Common myeloid progenitor, CD34-positive (primary cell): ENCODE results near the gene ZNF579.

ENCODE experiments used
- CTCF ChIA-PET: fragments of 350-600 bp; sonication (Branson Sonifier 250); formaldehyde crosslinking; loops from one replicate; lab custom pipeline; 2021; ENCODE audit warnings: antibody characterized with exemption; lab: Charles Lee
- POLR2A ChIA-PET: fragments of 350-600 bp; sonication (Branson Sonifier 250); formaldehyde crosslinking; loops from one replicate; lab custom pipeline; 2021; ENCODE audit warnings: antibody characterized with exemption; lab: Charles Lee
- DNase-seq, 3 donors: peaks; one replicate each; pipeline versions ENCODE4 v3.0.0 to v3.0.0-alpha.2; 2013
- H3K27ac ChIP-seq, 2 experiments: 1 replicate in 1 of 2; 2 replicates in 1 of 2; pipeline ENCODE4 v1.7.0; 2013; ENCODE audit warnings: inconsistent platforms in 2 of 2, low read length in 2 of 2, mild to moderate bottlenecking in 2 of 2, low read depth in 1 of 2, moderate library complexity in 1 of 2; ENCODE audit not compliant: severe bottlenecking in 2 of 2, insufficient read depth in 1 of 2, poor library complexity in 1 of 2
- H3K27me3 ChIP-seq, 5 experiments: replicated peaks in 2 of 5; 1 replicate in 3 of 5; 2 replicates in 2 of 5; pipeline versions ENCODE4 v1.6.1 to v1.7.0; 2013; ENCODE audit warnings: low read length in 4 of 5, mild to moderate bottlenecking in 2 of 5, moderate library complexity in 2 of 5, inconsistent platforms in 1 of 5; ENCODE audit not compliant: insufficient read depth in 5 of 5, control insufficient read depth in 4 of 5
- H3K36me3 ChIP-seq, 4 experiments: 1 replicate in 2 of 4; 2 replicates in 2 of 4; pipeline versions ENCODE4 v1.6.1 to v1.7.0; 2013; ENCODE audit warnings: low read length in 3 of 4, control low read depth in 1 of 4, mild to moderate bottlenecking in 1 of 4; ENCODE audit not compliant: control insufficient read depth in 4 of 4, insufficient read depth in 4 of 4
- H3K4me1 ChIP-seq, 4 experiments: 1 replicate in 3 of 4; 2 replicates in 1 of 4; pipeline versions ENCODE4 v1.6.1 to v1.7.1; 2013; ENCODE audit warnings: low read length in 3 of 4, mild to moderate bottlenecking in 3 of 4, control low read depth in 1 of 4, inconsistent platforms in 1 of 4, moderate library complexity in 1 of 4; ENCODE audit not compliant: control insufficient read depth in 4 of 4, insufficient read depth in 4 of 4; ENCODE audit errors: control extremely low read depth in 1 of 4
- H3K4me3 ChIP-seq, 7 experiments: 1 replicate in 4 of 7; 2 replicates in 3 of 7; pipeline versions ENCODE4 v1.5.1 to v1.7.0; 2013; ENCODE audit warnings: mild to moderate bottlenecking in 7 of 7, low read length in 6 of 7, moderate library complexity in 6 of 7, inconsistent platforms in 2 of 7, low read depth in 2 of 7, control low read depth in 1 of 7; ENCODE audit not compliant: insufficient read depth in 4 of 7, control insufficient read depth in 1 of 7; ENCODE audit errors: extremely low read depth in 1 of 7
- H3K9me3 ChIP-seq, 5 experiments: 1 replicate in 4 of 5; 2 replicates in 1 of 5; pipeline versions ENCODE4 v1.6.1 to v1.7.1; 2013; ENCODE audit warnings: low read length in 4 of 5, mild to moderate bottlenecking in 2 of 5, inconsistent platforms in 1 of 5, low read depth in 1 of 5, moderate library complexity in 1 of 5; ENCODE audit not compliant: control insufficient read depth in 4 of 5, insufficient read depth in 2 of 5; ENCODE audit errors: control extremely low read depth in 1 of 5
- WGBS: methylation state at CpG from one replicate; pipeline ENCODE4 v1.1.5; 2013; ENCODE audit not compliant: insufficient coverage; 5-methylcytosine and 5-hydroxymethylcytosine counted together

Gene ZNF579

GRCh38 chr19:55529636-55530234, 50.9 kb downstream of the ZNF579 start:
- peaks cover 0 to 14% (median 5%) of the 10 kb centered on the region in 4 experiments for H3K4me1 ChIP-seq
- WGBS: 95% methylated on average over 36 of the region's 56 CpGs
- ChIA-PET CTCF (no interaction called here), POLR2A (no interaction called here)
- no peak for DNase-seq
- H3K9me3 ChIP-seq: no peaks in the 10 kb centered on the region
- H3K27me3 ChIP-seq: no peaks in the 10 kb centered on the region
- no peak overlapping the region for H3K27ac ChIP-seq
- no peak overlapping the region for H3K4me3 ChIP-seq
- H3K36me3 ChIP-seq: no peaks in the 10 kb centered on the region

GRCh38 chr19:55528030-55528803, 52.4 kb downstream of the ZNF579 start:
- Histone ChIP-seq H3K27ac (no peak overlapping the region), H3K9me3 (no peaks in the 10 kb centered on the region), H3K27me3 (no peaks in the 10 kb centered on the region), H3K4me1 (peaks cover 0 to 14% (median 5%) of the 10 kb centered on the region in 4 experiments), H3K36me3 (no peaks in the 10 kb centered on the region), H3K4me3 (no peak overlapping the region)
- WGBS: 99% methylated on average over 6 of the region's 15 CpGs
- ChIA-PET POLR2A (no interaction called here), CTCF (interaction anchor here (0.8 kb wide), 1 partner anchor 15 kb away, joined by 3 read pairs; no protein-coding TSS in a partner anchor)
- peak in 1 of 3 donors; percentile 41 for DNase-seq

DNA sequence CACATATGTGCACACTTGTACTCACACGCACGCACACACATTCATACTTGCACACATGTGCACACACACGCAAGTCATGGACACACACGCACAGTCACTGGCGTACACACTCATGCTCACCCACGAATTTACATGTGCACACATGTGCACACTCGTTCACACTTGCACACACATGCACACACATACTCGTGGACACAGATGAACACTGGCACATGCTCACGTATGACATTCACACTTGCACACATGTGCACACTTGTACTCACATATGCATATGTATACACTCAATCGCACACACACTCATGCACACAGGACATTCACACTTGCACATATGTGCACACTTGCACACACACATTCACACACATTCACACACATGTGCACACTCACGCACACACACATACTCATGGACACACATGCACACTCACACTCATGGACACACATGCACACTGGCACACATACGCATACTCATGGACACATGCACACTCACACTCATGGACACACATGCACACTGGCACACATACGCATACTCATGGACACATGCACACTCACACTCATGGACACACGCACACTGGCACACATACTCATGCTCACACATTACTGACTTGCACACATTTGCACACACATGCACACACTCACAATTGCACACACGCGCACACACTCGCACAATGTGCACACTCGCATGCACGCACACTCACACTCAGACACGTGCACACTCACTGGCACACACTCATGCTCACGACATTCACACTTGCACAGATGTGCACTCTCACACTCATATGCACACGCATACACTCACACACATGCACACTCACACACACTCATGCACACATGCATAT, 53.2 kb downstream of the ZNF579 start:
- Histone ChIP-seq H3K9me3 (no peaks in the 10 kb centered on the region), H3K36me3 (no peaks in the 10 kb centered on the region), H3K27me3 (no peaks in the 10 kb centered on the region), H3K4me1 (peaks cover 0 to 14% (median 5%) of the 10 kb centered on the region in 4 experiments), H3K27ac (no peak overlapping the region), H3K4me3 (no peak overlapping the region)
- WGBS: 84% methylated on average over 20 of the region's 22 CpGs
- peak in 1 of 3 donors; percentile 39 for DNase-seq
- ChIA-PET CTCF (no interaction called here), POLR2A (no interaction called here)
